Measurements from ENCODE around the gene GCAT. TPM values are rescaled to one million over a fixed set of nuclear protein-coding genes. Genes with fewer than 3 reads are reported as not detected.
A peak's percentile ranks its signal among the peaks of the same experiment; 100 is the strongest.

Gene GCAT
- total and polyA plus RNA-seq, 2 of the 13 experiments (the other 11 are each of a cell fraction or from before 2014, with no cell fraction given) = 28.0 to 50.3 TPM

GRCh38 chr22:37804881-37805809, 2.6 kb upstream of the GCAT start (continued):
- TF ChIP-seq ZNF513 (CRISPR knock-in tag; conservative IDR thresholded peaks at IDR 0.05) (no peak), ZNF331 (CRISPR knock-in tag; IDR thresholded peaks at IDR 0.05) (peak; percentile 81), ZNF512B (CRISPR knock-in tag; IDR thresholded peaks at IDR 0.05; ENCODE audit: borderline replicate concordance) (peak; percentile 84; the same call in 1 of the 2 replicates), PCBP2 (optimal IDR thresholded peaks at IDR 0.05; ENCODE audit: low read depth, low read length, poor library complexity, severe bottlenecking) (no peak), ZNF552 (CRISPR knock-in tag; IDR thresholded peaks at IDR 0.05; ENCODE audit: borderline replicate concordance) (no peak), KLF16 (CRISPR knock-in tag; IDR thresholded peaks at IDR 0.05) (peak in 1 of 2 experiments; percentile 94; a peak in 2 of 4 replicates), CBX5 (CRISPR knock-in tag; IDR thresholded peaks at IDR 0.05; ENCODE audit: borderline replicate concordance) (0 out of 2 replicates have a peak, but pooled peaks have one; percentile 29), ZNF34 (CRISPR knock-in tag; IDR thresholded peaks at IDR 0.05; ENCODE audit: borderline replicate concordance) (peak; percentile 23; the same call in 1 of the 2 replicates), HOXA7 (CRISPR knock-in tag; IDR thresholded peaks at IDR 0.05) (no peak), ZBTB21 (CRISPR knock-in tag; IDR thresholded peaks at IDR 0.05) (no peak; the same call in 1 of the 2 replicates)
- TF ChIP-seq, protein P1, sequence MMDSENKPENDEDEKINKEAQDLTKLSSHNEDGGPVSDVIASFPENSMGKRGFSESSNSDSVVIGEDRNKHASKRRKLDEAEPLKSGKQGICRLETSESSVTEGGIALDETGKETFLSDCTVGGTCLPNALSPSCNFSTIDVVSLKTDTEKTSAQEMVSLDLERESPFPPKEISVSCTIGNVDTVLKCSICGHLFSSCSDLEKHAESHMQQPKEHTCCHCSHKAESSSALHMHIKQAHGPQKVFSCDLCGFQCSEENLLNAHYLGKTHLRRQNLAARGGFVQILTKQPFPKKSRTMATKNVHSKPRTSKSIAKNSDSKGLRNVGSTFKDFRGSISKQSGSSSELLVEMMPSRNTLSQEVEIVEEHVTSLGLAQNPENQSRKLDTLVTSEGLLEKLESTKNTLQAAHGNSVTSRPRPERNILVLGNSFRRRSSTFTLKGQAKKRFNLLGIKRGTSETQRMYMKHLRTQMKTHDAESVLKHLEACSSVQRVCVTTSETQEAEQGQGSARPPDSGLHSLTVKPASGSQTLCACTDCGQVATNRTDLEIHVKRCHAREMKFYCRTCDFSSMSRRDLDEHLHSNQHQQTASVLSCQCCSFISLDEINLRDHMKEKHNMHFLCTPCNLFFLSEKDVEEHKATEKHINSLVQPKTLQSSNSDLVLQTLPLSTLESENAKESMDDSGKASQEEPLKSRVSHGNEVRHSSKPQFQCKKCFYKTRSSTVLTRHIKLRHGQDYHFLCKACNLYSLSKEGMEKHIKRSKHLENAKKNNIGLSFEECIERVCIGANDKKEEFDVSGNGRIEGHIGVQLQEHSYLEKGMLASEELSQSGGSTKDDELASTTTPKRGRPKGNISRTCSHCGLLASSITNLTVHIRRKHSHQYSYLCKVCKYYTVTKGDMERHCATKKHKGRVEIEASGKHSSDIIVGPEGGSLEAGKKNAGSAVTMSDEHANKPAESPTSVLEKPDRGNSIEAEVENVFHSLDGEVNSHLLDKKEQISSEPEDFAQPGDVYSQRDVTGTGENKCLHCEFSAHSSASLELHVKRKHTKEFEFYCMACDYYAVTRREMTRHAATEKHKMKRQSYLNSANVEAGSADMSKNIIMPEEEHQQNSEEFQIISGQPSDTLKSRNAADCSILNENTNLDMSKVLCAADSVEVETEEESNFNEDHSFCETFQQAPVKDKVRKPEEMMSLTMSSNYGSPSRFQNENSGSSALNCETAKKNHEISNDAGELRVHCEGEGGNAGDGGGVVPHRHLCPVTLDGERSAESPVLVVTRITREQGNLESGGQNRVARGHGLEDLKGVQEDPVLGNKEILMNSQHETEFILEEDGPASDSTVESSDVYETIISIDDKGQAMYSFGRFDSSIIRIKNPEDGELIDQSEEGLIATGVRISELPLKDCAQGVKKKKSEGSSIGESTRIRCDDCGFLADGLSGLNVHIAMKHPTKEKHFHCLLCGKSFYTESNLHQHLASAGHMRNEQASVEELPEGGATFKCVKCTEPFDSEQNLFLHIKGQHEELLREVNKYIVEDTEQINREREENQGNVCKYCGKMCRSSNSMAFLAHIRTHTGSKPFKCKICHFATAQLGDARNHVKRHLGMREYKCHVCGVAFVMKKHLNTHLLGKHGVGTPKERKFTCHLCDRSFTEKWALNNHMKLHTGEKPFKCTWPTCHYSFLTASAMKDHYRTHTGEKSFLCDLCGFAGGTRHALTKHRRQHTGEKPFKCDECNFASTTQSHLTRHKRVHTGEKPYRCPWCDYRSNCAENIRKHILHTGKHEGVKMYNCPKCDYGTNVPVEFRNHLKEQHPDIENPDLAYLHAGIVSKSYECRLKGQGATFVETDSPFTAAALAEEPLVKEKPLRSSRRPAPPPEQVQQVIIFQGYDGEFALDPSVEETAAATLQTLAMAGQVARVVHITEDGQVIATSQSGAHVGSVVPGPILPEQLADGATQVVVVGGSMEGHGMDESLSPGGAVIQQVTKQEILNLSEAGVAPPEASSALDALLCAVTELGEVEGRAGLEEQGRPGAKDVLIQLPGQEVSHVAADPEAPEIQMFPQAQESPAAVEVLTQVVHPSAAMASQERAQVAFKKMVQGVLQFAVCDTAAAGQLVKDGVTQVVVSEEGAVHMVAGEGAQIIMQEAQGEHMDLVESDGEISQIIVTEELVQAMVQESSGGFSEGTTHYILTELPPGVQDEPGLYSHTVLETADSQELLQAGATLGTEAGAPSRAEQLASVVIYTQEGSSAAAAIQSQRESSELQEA (CRISPR knock-in tag; IDR thresholded peaks at IDR 0.05; ENCODE audit: not compliant biosample characterization) = peak; percentile 24
- TF ChIP-seq, protein P2, sequence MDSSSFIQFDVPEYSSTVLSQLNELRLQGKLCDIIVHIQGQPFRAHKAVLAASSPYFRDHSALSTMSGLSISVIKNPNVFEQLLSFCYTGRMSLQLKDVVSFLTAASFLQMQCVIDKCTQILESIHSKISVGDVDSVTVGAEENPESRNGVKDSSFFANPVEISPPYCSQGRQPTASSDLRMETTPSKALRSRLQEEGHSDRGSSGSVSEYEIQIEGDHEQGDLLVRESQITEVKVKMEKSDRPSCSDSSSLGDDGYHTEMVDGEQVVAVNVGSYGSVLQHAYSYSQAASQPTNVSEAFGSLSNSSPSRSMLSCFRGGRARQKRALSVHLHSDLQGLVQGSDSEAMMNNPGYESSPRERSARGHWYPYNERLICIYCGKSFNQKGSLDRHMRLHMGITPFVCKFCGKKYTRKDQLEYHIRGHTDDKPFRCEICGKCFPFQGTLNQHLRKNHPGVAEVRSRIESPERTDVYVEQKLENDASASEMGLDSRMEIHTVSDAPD (CRISPR knock-in tag; IDR thresholded peaks at IDR 0.05) = 0 out of 2 replicates have a peak, but pooled peaks have one; percentile 55
